ENCODE data around the gene CDC6. TPM values are rescaled to one million over a fixed set of nuclear protein-coding genes. Genes with fewer than 3 reads are reported as not detected.
A peak's percentile ranks its signal among the peaks of the same experiment; 100 is the strongest.

Gene CDC6
- total and polyA plus RNA-seq, 2 of the 8 experiments (the other 6 are each of a cell fraction or from before 2014, with no cell fraction given), result 50.5 to 140 TPM

DNA sequence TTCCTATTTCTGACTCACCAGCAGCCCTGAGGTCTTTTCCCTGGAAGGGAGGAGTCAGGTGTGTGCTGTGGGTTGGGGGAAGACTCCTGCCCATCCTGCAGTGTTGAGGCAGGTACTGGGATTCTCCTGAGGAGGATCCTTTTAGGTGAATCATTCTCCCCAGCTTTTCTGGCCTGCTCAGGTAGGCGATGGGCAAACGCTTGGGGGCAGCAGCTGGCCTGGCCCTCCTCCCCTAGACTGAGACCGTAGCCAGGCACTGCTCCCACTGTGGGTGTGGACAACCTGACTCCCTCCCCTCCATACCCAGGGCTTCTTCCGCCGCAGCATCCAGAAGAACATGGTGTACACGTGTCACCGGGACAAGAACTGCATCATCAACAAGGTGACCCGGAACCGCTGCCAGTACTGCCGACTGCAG lies 61.8 kb downstream of the CDC6 start:
- TF ChIP-seq HDAC6 (IDR thresholded peaks at IDR 0.05; ENCODE audit: low read depth, low read length) (no peak), NRF1 (IDR thresholded peaks at IDR 0.05; ENCODE audit: low read depth, low read length) (no peak), SIRT6 (IDR thresholded peaks at IDR 0.05; ENCODE audit: low read length) (no peak), TEAD4 (IDR thresholded peaks at IDR 0.05; ENCODE audit: low read depth, low read length) (no peak), CEBPB (IDR thresholded peaks at IDR 0.05; ENCODE audit: low read depth, low read length) (no peak), CTBP2 (IDR thresholded peaks at IDR 0.05; ENCODE audit: borderline replicate concordance, insufficient read depth, insufficient read length, low read length) (no peak), PHF8 (conservative IDR thresholded peaks at IDR 0.05; ENCODE audit: low read depth, low read length) (no peak)
- no peak overlapping the region for H3K56ac ChIP-seq (replicated peaks; ENCODE audit: insufficient read length, low read depth, low read length)
- FAIRE-seq (no peak), DNase-seq (ENCODE audit: low read depth in 1 of 2, low spot score in 2 of 2) (no peak)
- H2AFZ ChIP-seq (ENCODE audit: low read length), result no peak overlapping the region
- H3K79me2 ChIP-seq (ENCODE audit: control insufficient read depth in 1 of 2, insufficient read depth in 2 of 2, low read length in 2 of 2), result no peaks in the 10 kb centered on the region; a peak in 1 of 4 replicates
- no peak overlapping the region for H2BK20ac ChIP-seq (ENCODE audit: low read length)
- no peaks in the 10 kb centered on the region for H3K9me3 ChIP-seq (ENCODE audit: insufficient read depth in 2 of 2, low read depth in 1 of 2, low read length in 1 of 2)
- no peak overlapping the region for H4K91ac ChIP-seq (replicated peaks; ENCODE audit: insufficient read length, low read length)
- peak overlapping the region; percentile 33; the same call in 1 of the 2 replicates for H2AK5ac ChIP-seq (ENCODE audit: low read depth, low read length)
- no peak overlapping the region for H3K4ac ChIP-seq (replicated peaks; ENCODE audit: insufficient read length, low read depth, low read length)
- peaks cover 12 to 55% (median 42%) of the 10 kb centered on the region in 4 experiments for H3K4me1 ChIP-seq (replicated peaks in 1 of 4; ENCODE audit: control insufficient read depth in 3 of 4, insufficient read depth in 4 of 4, low read length in 3 of 4)
- H3K27ac ChIP-seq (ENCODE audit: low read depth, low read length), result no peak overlapping the region
- no peak overlapping the region for H2BK15ac ChIP-seq (ENCODE audit: low read length)
- H4K20me1 ChIP-seq (replicated peaks in 1 of 2; ENCODE audit: control insufficient read depth in 1 of 2, insufficient read depth in 2 of 2, low read length in 2 of 2), result peaks cover 25 to 44% of the 10 kb centered on the region in 2 experiments
- H3K79me1 ChIP-seq (ENCODE audit: low read depth, low read length), result peaks cover 5% of the 10 kb centered on the region; the same call in 1 of the 2 replicates
- CTCF ChIA-PET (ENCODE audit: partially characterized antibody), result interaction anchor here (1.0 to 30.8 kb wide), 4 partner anchors 7 to 31 kb away, joined by 3 to 1198 read pairs (median 38); partner anchors contain the start of genes GJD3 and RARA
- H3K4me3 ChIP-seq (ENCODE audit: extremely low read depth in 1 of 4, insufficient read depth in 2 of 4, low read depth in 3 of 4, low read length in 4 of 4), result no peak overlapping the region
- H2BK5ac ChIP-seq (ENCODE audit: low read depth, low read length), result no peak overlapping the region
- no peak overlapping the region for H3K18ac ChIP-seq (ENCODE audit: extremely low read depth, low read length)
- H3K36me3 ChIP-seq (ENCODE audit: control insufficient read depth in 2 of 4, insufficient read depth in 4 of 4, low read length in 3 of 4), result no peaks in the 10 kb centered on the region; a peak in 1 of 8 replicates
- no peak overlapping the region for H4K5ac ChIP-seq (ENCODE audit: insufficient read length, low read depth, low read length)
- H4K8ac ChIP-seq (ENCODE audit: extremely low read depth, insufficient read depth, low read length), result no peak overlapping the region; the same call in 1 of the 2 replicates
- no peak overlapping the region for H3K4me2 ChIP-seq (ENCODE audit: insufficient read depth in 1 of 2, low read depth in 2 of 2, low read length in 2 of 2)
- peaks cover 13% of the 10 kb centered on the region; the same call in 1 of the 2 replicates for H3K23me2 ChIP-seq (ENCODE audit: low read depth, low read length)
- no peak overlapping the region for H2BK120ac ChIP-seq (replicated peaks; ENCODE audit: low read depth, low read length)
- no peak overlapping the region for H3K9ac ChIP-seq (replicated peaks in 1 of 4; ENCODE audit: extremely low read depth in 1 of 4, low read depth in 3 of 4, low read length in 3 of 4)
- POLR2A ChIA-PET (ENCODE audit: partially characterized antibody), result interaction anchor here (27.8 kb wide), 1 partner anchor 47 kb away, joined by 570 read pairs; the partner anchor contains the start of genes CDC6 and RARA
- H3K23ac ChIP-seq (ENCODE audit: insufficient read length), result no peak overlapping the region
- peaks cover 5 to 51% (median 38%) of the 10 kb centered on the region in 4 experiments for H3K27me3 ChIP-seq (replicated peaks in 1 of 4; ENCODE audit: control insufficient read depth in 3 of 4, extremely low read depth in 1 of 4, insufficient read depth in 3 of 4, low read length in 3 of 4)
- no peak overlapping the region for H3K14ac ChIP-seq (ENCODE audit: insufficient read length)
- 91% methylated on average over 10 of the region's 10 CpGs; no CpG with 5 or more reads in 1 of the 2 experiments for WGBS, 2 experiments (ENCODE audit: extremely low coverage in 1 of 2, insufficient coverage in 1 of 2, insufficient read length in 1 of 2, insufficient replicate concordance in 2 of 2, low coverage in 1 of 2, low lambda C conversion rate in 2 of 2, missing lambda C conversion rate in 1 of 2)
- H2BK12ac ChIP-seq (ENCODE audit: low read depth, low read length), result no peak overlapping the region
